Measurements from ENCODE around the gene RER1. TPM values are rescaled to one million over a fixed set of nuclear protein-coding genes. Genes with fewer than 3 reads are reported as not detected.

RER1 gene, protein sequence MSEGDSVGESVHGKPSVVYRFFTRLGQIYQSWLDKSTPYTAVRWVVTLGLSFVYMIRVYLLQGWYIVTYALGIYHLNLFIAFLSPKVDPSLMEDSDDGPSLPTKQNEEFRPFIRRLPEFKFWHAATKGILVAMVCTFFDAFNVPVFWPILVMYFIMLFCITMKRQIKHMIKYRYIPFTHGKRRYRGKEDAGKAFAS
- total RNA-seq (2022) (136 and 141 TPM in 2 replicates), Bru-seq, nascent RNA (percentile 79 among the genes with signal in this experiment), BruChase-seq, experiment 1, labeled RNA remaining after a 2-hour chase (percentile 90 among the genes with signal in this experiment), BruChase-seq, experiment 2, labeled RNA remaining after a 6-hour chase (percentile 92 among the genes with signal in this experiment)
- long read RNA-seq, transcript RER1-209 (7 exons, 3,044 nt): major isoform, 198 of 318 reads
- long read RNA-seq, transcript RER1-207 (6 exons, 2,469 nt): minor isoform, 6 of 318 reads
- long read RNA-seq, partial matches to known transcripts: 28 of 318 reads
- long read RNA-seq, other reads (novel, unspliced or antisense): 81 of 318 reads

- POLR2A ChIA-PET: interaction anchor here (0.5 to 1.1 kb wide), 6 partner anchors 9 to 196 kb away, joined by 3 to 12 read pairs (median 6); partner anchors contain the start of genes FAAP20 and PEX10
Observed at GRCh38 chr1:2391041-2391930, at the start of gene RER1, which contains the start of gene MORN1. TSS of gene RER1 (plus strand) at chr1:2391841. CDS start at chr1:2395791, 3,950 bp downstream. TSS of gene MORN1 (minus strand) at chr1:2391554. CDS start at chr1:2391533, 21 bp downstream.

DNA sequence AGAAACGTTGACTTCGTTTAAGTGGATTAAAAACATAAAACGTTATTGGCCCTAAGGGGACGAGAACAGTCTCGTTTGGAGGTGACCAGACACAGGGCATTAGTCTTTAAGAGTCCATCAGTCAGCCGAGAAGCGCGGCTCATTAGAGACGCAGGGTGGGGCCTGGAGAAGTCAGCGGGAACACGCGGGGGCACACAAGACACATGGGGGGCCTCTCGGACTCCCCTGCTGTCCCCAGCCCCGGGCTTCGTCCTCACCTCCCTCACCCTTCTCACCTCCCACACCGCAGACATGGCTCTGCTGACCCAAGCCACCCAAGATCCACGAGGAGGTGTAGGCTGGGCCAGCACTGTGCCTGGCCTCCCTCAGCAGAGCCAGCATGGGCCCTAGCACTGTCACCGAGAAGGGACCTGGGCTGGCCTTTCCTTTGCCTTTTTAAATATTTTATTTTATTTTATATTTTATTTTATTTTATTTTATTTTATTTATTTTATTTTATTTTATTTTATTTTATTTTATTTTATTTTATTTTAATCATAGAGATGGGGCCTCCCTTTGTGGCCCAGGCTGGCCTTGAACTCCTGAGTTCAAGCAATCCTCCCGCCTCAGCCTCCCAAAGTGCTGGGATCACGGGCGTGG lies 49.1 kb upstream of the RER1 start:
- Mint-ChIP-seq H3K4me3 (ENCODE audit: unreplicated experiment) (no peak overlapping the region), H3K4me1 (ENCODE audit: low read depth, unreplicated experiment) (no peaks in the 10 kb centered on the region), H3K27me3 (ENCODE audit: insufficient read depth, unreplicated experiment) (no peaks in the 10 kb centered on the region), H3K27ac (ENCODE audit: unreplicated experiment) (no peak overlapping the region), H3K9me3 (ENCODE audit: unreplicated experiment) (no peaks in the 10 kb centered on the region), H3K36me3 (ENCODE audit: insufficient read depth, unreplicated experiment) (peaks cover 4% of the 10 kb centered on the region)
- Histone ChIP-seq H3K4me3 (ENCODE audit: low read depth, low read length) (no peak overlapping the region), H3K27me3 (replicated peaks; ENCODE audit: control insufficient read depth, insufficient read depth, low read length) (no peaks in the 10 kb centered on the region), H3K4me1 (no peaks in the 10 kb centered on the region), H3K36me3 (ENCODE audit: control insufficient read depth, insufficient read depth, low read length) (no peaks in the 10 kb centered on the region), H3K9me3 (no peaks in the 10 kb centered on the region)
- intact Hi-C loops (cut with micrococcal nuclease; ENCODE audit: unreplicated experiment): no loop called here
- POLR2A ChIA-PET: no interaction called here
- CTCF ChIA-PET: no interaction called here
- DNase-seq: no peak
- BruUV-seq (replicated peaks): no TSS peak
- no peak for TF ChIP-seq CTCF (IDR thresholded peaks at IDR 0.05; ENCODE audit: insufficient read depth in 1 of 2, low read depth in 1 of 2, low read length in 1 of 2, severe bottlenecking in 1 of 2, unreplicated experiment in 1 of 2)

More at GRCh38 chr1:2391041-2391930, at the start of gene RER1, which contains the start of gene MORN1:
- H3K4me3 ChIP-seq (ENCODE audit: low read depth, low read length): peak within 1 kb of the TSS; percentile 93
- BruUV-seq (replicated peaks): no TSS peak
- no peaks in the 10 kb centered on the region for H3K9me3 ChIP-seq
- Mint-ChIP-seq H3K9me3 (ENCODE audit: unreplicated experiment) (no peaks in the 10 kb centered on the region), H3K36me3 (ENCODE audit: insufficient read depth, unreplicated experiment) (peaks cover 33% of the 10 kb centered on the region), H3K27me3 (ENCODE audit: insufficient read depth, unreplicated experiment) (no peaks in the 10 kb centered on the region), H3K4me3 (ENCODE audit: unreplicated experiment) (peak within 1 kb of the TSS; percentile 77), H3K4me1 (ENCODE audit: low read depth, unreplicated experiment) (peaks cover 10% of the 10 kb centered on the region), H3K27ac (ENCODE audit: unreplicated experiment) (peak within 1 kb of the TSS; percentile 79)
- H3K27me3 ChIP-seq (replicated peaks; ENCODE audit: control insufficient read depth, insufficient read depth, low read length): no peaks in the 10 kb centered on the region
- intact Hi-C loops (cut with micrococcal nuclease; ENCODE audit: unreplicated experiment): no loop called here
- peak; percentile 96 to 97 for DNase-seq
- peaks cover 11% of the 10 kb centered on the region; the same call in 1 of the 2 replicates for H3K4me1 ChIP-seq
- H3K36me3 ChIP-seq (ENCODE audit: control insufficient read depth, insufficient read depth, low read length): no peaks in the 10 kb centered on the region; the same call in 1 of the 2 replicates
- CTCF ChIA-PET: interaction anchor here (0.7 to 1.1 kb wide), 4 partner anchors 10 to 196 kb away, joined by 3 to 12 read pairs (median 4); partner anchors contain the start of gene FAAP20
- no peak for TF ChIP-seq CTCF (IDR thresholded peaks at IDR 0.05; ENCODE audit: insufficient read depth in 1 of 2, low read depth in 1 of 2, low read length in 1 of 2, severe bottlenecking in 1 of 2, unreplicated experiment in 1 of 2)

Measured in Caco-2 (cell line).